Activated gamma-delta T cell treated with Interleukin-2 at 50 U/mL for 16 hours (primary cell): ENCODE data around the gene TTYH2.

Experiments
- DNase-seq: peaks from one replicate; pipeline ENCODE4 v3.0.0-alpha.2; 2020

The TTYH2 gene

GRCh38 chr17:74297941-74298340 lies 84.6 kb downstream of the TTYH2 start:
- DNase-seq, result no peak

GRCh38 chr17:74298778-74299177 lies 85.4 kb downstream of the TTYH2 start:
- DNase-seq, result no peak

DNA sequence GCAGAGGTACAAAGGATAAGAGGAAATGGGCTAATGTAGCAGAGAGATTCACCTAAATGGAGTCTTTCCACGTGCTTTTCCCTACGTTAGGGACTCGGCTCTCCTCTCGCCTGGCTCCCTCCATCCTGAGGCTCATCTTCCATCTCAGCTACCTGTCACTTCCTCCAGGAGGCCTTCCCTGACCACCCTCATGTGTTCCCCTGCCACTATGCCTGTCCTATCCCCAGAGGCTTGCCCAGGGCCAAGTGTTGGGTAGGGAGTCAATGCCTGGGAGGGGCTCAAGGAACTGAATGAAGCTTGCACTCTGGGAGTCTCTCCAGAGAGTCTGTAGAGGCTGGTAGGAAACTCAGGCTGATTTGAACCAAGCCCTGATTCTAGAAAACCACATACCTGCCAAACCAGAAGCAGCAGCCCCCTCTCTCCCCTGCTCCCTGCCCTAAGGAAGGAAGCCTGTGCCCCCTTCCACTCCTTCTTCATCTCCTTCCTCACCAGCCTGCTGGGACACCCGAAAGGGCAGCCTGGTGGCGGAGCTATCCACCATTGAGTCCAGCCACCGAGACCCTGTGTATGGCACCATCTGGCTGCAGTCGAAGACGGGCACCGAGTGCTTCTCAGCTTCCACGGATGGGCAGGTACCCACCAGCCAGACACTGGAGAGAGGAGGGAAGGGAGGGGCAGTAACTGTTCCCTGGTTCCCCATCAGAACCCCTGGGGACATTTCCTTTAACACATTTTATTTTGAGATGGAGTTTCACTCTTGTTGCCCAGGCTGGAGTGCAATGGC lies 86.0 kb downstream of the TTYH2 start:
- DNase-seq, result no peak

DNA sequence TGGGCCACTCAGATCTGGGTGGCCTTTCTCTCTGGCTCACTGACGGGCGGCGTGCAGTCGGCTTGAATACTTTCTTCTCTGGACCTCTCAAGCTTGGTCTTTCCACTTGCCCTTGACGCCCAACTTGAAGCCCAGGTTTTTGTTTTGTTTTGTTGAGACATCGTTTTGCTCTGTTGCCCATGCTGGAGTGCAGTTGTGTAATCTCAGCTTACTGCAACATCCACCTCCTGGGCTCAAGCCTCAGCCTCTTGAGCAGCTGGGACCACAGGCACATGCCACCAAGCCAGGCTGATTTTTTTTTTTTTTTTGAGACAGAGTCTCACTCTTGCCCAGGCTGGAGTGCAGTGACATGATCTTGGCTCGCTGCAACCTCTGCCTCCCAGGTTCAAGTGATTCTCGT lies 89.9 kb downstream of the TTYH2 start:
- DNase-seq, result no peak

DNA sequence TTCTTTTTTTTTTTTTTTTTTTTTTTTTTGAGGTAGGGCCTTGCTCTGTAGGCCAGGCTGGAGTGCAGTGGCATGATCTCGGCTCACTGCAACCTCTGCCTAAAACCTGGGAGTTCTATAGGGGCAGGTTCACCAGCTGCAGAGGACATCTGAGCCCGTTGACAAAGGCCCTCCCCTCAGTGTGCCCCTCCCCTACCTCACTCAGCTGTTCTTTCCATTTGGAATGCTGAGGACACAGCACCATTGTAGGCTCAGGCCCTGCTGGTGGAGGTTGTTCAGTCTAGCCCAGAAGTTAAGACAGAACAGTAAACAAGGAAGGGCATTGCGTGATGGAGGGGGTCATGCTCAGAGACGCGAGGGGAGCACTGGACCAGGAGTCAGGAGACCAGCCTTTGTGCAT lies 90.8 kb downstream of the TTYH2 start:
- DNase-seq, result no peak

- DNase-seq, result no peak
Observed at GRCh38 chr17:74305865-74306654, 92.7 kb downstream of the TTYH2 start.

DNA sequence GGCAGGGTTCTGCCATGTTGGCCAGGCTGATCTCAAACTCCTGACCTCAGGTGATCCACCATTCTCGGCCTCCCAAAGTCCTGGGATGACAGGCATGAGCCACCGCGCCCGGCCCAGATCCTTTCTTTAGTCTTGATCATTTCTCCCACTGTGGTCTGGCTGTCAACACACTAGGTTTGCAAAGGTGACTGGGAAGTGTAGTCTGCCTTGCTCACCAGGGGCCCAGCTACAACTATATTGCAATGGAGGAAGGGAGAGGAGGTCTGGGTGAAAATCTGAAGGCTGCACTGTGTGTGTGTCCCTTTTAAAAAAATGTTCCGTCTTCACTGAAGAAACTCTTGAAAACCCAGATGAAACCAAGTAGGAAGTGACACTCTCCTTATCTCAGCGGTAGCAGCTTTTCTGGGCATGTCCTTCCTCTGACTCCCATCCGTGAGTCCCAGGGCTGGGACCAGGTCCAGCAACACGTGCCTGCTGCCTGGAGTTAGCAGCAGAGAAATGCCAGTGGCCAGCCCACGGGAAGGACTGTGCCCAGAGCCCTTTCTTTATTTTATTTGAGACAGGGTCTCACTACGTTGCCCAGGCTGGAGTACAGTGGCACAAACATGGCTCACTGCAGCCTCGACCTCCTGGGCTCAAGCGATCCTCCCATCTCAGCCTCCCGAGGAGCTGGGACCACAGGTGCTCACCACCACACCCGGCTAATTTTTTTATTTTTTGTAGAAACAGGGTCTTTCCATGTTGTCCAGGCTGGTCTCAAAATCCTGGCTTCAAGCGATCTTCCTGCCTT lies 94.8 kb downstream of the TTYH2 start:
- DNase-seq, result no peak

DNA sequence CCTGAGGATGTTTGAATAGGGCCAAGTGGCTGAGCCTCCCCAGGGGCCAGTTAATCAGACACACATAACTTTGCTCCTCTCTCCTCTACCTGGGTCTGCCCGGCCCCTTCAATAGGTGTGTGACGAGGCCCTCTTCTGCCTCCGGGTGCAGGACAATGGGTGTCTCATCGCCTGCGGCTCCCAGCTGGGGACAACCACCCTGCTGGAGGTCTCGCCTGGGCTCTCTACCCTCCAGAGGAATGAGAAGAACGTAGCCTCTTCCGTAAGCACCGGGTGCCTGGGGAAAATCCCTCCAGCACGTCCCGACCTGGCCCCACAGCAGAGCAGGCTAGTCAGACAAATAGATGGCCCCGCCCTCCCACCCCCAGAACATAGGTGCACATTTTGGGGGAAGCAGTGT lies 96.5 kb downstream of the TTYH2 start:
- DNase-seq, result no peak
